ENCODE results near the gene CNTNAP2. TPM values are rescaled to one million over a fixed set of nuclear protein-coding genes. Genes with fewer than 3 reads are reported as not detected.

Gene CNTNAP2
- total and polyA plus RNA-seq, 2 donors = 5.1 to 10.3 TPM

GRCh38 chr7:146129997-146130396 is 13.4 kb downstream of the CNTNAP2 start:
- no peaks in the 10 kb centered on the region for H3K9me3 ChIP-seq (ENCODE audit: control insufficient read depth in 2 of 2, insufficient read depth in 1 of 2, low read length in 1 of 2)
- H3K4me3 ChIP-seq (ENCODE audit: low read length in 2 of 2) = no peak overlapping the region
- H3K27me3 ChIP-seq (ENCODE audit: control insufficient read depth in 2 of 2, insufficient read depth in 1 of 2, low read length in 1 of 2) = no peaks in the 10 kb centered on the region
- no peak for DNase-seq (ENCODE audit: low read depth in 6 of 9, low spot score in 9 of 9)
- H3K36me3 ChIP-seq (ENCODE audit: control insufficient read depth in 2 of 2, insufficient read depth in 2 of 2, low read length in 1 of 2) = no peaks in the 10 kb centered on the region
- H3K4me1 ChIP-seq (ENCODE audit: control insufficient read depth in 2 of 2, insufficient read depth in 2 of 2, low read length in 2 of 2) = no peaks in the 10 kb centered on the region
- WGBS = 97% methylated on average over 9 of the region's 9 CpGs
- H3K27ac ChIP-seq (ENCODE audit: low read depth in 1 of 2, low read length in 1 of 2) = no peak overlapping the region

DNA sequence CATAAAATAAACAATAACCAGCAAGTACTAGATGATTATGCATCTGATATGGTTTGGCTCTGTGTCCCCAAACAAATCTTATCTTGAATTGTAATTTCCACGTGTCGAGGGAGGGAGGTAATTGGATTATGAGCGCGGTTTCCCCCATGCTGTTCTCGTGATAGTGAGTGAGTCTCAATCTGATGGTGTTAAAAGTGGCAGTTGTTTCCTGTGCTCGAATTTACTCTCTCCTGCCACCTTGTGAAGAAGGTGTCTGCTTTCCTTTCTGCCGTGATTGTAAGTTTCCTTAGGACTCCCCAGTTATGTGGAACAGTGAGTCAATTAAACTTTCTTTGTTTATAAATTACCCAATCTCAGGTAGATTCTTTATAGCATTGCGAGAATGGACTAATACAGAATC is 15.1 kb downstream of the CNTNAP2 start:
- H3K4me3 ChIP-seq (ENCODE audit: low read length in 2 of 2) = no peak overlapping the region
- DNase-seq (ENCODE audit: low read depth in 6 of 9, low spot score in 9 of 9) = no peak
- no peaks in the 10 kb centered on the region for H3K9me3 ChIP-seq (ENCODE audit: control insufficient read depth in 2 of 2, insufficient read depth in 1 of 2, low read length in 1 of 2)
- H3K36me3 ChIP-seq (ENCODE audit: control insufficient read depth in 2 of 2, insufficient read depth in 2 of 2, low read length in 1 of 2) = no peaks in the 10 kb centered on the region
- H3K27me3 ChIP-seq (ENCODE audit: control insufficient read depth in 2 of 2, insufficient read depth in 1 of 2, low read length in 1 of 2) = no peaks in the 10 kb centered on the region
- H3K4me1 ChIP-seq (ENCODE audit: control insufficient read depth in 2 of 2, insufficient read depth in 2 of 2, low read length in 2 of 2) = no peaks in the 10 kb centered on the region
- no peak overlapping the region for H3K27ac ChIP-seq (ENCODE audit: low read depth in 1 of 2, low read length in 1 of 2)
- 93% methylated on average over 8 of the region's 8 CpGs for WGBS

GRCh38 chr7:146136357-146136875 is 19.8 kb downstream of the CNTNAP2 start:
- no peaks in the 10 kb centered on the region for H3K9me3 ChIP-seq (ENCODE audit: control insufficient read depth in 2 of 2, insufficient read depth in 1 of 2, low read length in 1 of 2)
- WGBS = 88% methylated on average over 11 of the region's 11 CpGs
- no peaks in the 10 kb centered on the region for H3K36me3 ChIP-seq (ENCODE audit: control insufficient read depth in 2 of 2, insufficient read depth in 2 of 2, low read length in 1 of 2)
- no peak overlapping the region for H3K4me3 ChIP-seq (ENCODE audit: low read length in 2 of 2)
- no peaks in the 10 kb centered on the region for H3K27me3 ChIP-seq (ENCODE audit: control insufficient read depth in 2 of 2, insufficient read depth in 1 of 2, low read length in 1 of 2)
- no peaks in the 10 kb centered on the region for H3K4me1 ChIP-seq (ENCODE audit: control insufficient read depth in 2 of 2, insufficient read depth in 2 of 2, low read length in 2 of 2)
- no peak overlapping the region for H3K27ac ChIP-seq (ENCODE audit: low read depth in 1 of 2, low read length in 1 of 2)
- no peak for DNase-seq (ENCODE audit: low read depth in 6 of 9, low spot score in 9 of 9)

- Histone ChIP-seq H3K4me3 (ENCODE audit: low read length in 2 of 2) (no peak overlapping the region), H3K27me3 (ENCODE audit: control insufficient read depth in 2 of 2, insufficient read depth in 1 of 2, low read length in 1 of 2) (no peaks in the 10 kb centered on the region), H3K36me3 (ENCODE audit: control insufficient read depth in 2 of 2, insufficient read depth in 2 of 2, low read length in 1 of 2) (no peaks in the 10 kb centered on the region), H3K9me3 (ENCODE audit: control insufficient read depth in 2 of 2, insufficient read depth in 1 of 2, low read length in 1 of 2) (no peaks in the 10 kb centered on the region), H3K27ac (ENCODE audit: low read depth in 1 of 2, low read length in 1 of 2) (no peak overlapping the region), H3K4me1 (ENCODE audit: control insufficient read depth in 2 of 2, insufficient read depth in 2 of 2, low read length in 2 of 2) (no peaks in the 10 kb centered on the region)
- WGBS = 84% methylated on average over 4 of the region's 4 CpGs
- no peak for DNase-seq (ENCODE audit: low read depth in 6 of 9, low spot score in 9 of 9)
Measured at GRCh38 chr7:146138926-146139325, 22.3 kb downstream of the CNTNAP2 start.

DNA sequence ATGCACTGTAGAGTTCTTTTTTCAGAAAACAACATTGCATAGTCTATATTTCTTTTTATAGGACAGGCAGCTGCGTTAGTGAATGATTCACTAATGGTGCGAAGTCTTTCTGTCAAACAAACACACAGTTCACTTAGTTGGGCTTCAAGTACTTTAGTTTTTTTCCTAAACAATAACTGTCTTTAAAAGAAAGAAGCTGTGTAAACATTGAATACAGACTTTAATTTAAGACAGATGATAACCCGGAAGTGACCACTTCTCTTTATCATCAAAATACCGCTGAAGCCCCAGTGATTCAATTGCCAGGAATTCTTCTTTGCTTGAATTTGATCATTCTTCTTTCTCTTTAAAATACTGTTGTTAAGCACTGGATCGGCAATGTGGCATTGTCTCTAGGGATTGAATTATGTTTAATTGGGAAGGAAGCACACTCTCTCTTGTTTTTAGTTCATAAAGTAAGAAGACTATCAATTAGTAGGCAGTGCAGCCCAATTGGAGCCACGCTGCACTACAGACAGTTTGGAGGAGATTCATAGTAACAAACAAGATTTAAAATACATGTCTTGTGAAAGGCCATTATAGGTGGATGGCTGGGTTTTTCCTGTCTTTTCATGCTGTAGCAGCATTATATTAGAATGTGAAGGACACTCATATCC is 30.4 kb downstream of the CNTNAP2 start:
- no peak overlapping the region for H3K27ac ChIP-seq (ENCODE audit: low read depth in 1 of 2, low read length in 1 of 2)
- no peaks in the 10 kb centered on the region for H3K27me3 ChIP-seq (ENCODE audit: control insufficient read depth in 2 of 2, insufficient read depth in 1 of 2, low read length in 1 of 2)
- WGBS = 93% methylated on average over 6 of the region's 6 CpGs
- no peak overlapping the region for H3K4me3 ChIP-seq (ENCODE audit: low read length in 2 of 2)
- no peaks in the 10 kb centered on the region for H3K9me3 ChIP-seq (ENCODE audit: control insufficient read depth in 2 of 2, insufficient read depth in 1 of 2, low read length in 1 of 2)
- no peaks in the 10 kb centered on the region for H3K36me3 ChIP-seq (ENCODE audit: control insufficient read depth in 2 of 2, insufficient read depth in 2 of 2, low read length in 1 of 2)
- no peaks in the 10 kb centered on the region for H3K4me1 ChIP-seq (ENCODE audit: control insufficient read depth in 2 of 2, insufficient read depth in 2 of 2, low read length in 2 of 2)
- DNase-seq (ENCODE audit: low read depth in 6 of 9, low spot score in 9 of 9) = no peak

GRCh38 chr7:146150153-146150552 is 33.6 kb downstream of the CNTNAP2 start:
- Histone ChIP-seq H3K27me3 (ENCODE audit: control insufficient read depth in 2 of 2, insufficient read depth in 1 of 2, low read length in 1 of 2) (no peaks in the 10 kb centered on the region), H3K36me3 (ENCODE audit: control insufficient read depth in 2 of 2, insufficient read depth in 2 of 2, low read length in 1 of 2) (no peaks in the 10 kb centered on the region), H3K4me1 (ENCODE audit: control insufficient read depth in 2 of 2, insufficient read depth in 2 of 2, low read length in 2 of 2) (no peaks in the 10 kb centered on the region), H3K27ac (ENCODE audit: low read depth in 1 of 2, low read length in 1 of 2) (no peak overlapping the region), H3K4me3 (ENCODE audit: low read length in 2 of 2) (no peak overlapping the region), H3K9me3 (ENCODE audit: control insufficient read depth in 2 of 2, insufficient read depth in 1 of 2, low read length in 1 of 2) (no peaks in the 10 kb centered on the region)
- no peak for DNase-seq (ENCODE audit: low read depth in 6 of 9, low spot score in 9 of 9)

DNA sequence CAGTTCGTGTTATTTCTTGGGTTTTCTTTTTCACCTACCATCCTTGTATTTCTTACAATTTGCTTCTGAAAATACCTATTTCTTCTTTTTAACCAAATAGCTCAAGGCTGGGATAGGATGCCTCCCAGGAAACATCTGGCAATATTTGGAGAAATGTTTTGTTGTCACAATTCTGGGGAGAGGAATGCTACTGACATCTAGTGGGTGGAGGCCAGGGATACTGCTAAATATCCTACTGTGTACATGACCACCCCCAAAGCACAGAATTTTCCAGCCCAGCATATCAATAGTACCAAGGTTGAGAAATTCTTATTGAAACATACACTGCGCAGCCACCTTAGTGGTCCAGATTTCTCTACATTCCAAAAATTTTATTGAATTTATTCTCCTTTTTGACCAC is 55.5 kb downstream of the CNTNAP2 start:
- Histone ChIP-seq H3K4me1 (ENCODE audit: control insufficient read depth in 2 of 2, insufficient read depth in 2 of 2, low read length in 2 of 2) (no peaks in the 10 kb centered on the region), H3K27me3 (ENCODE audit: control insufficient read depth in 2 of 2, insufficient read depth in 1 of 2, low read length in 1 of 2) (no peaks in the 10 kb centered on the region), H3K36me3 (ENCODE audit: control insufficient read depth in 2 of 2, insufficient read depth in 2 of 2, low read length in 1 of 2) (no peaks in the 10 kb centered on the region), H3K27ac (ENCODE audit: low read depth in 1 of 2, low read length in 1 of 2) (no peak overlapping the region), H3K4me3 (ENCODE audit: low read length in 2 of 2) (no peak overlapping the region), H3K9me3 (ENCODE audit: control insufficient read depth in 2 of 2, insufficient read depth in 1 of 2, low read length in 1 of 2) (no peaks in the 10 kb centered on the region)
- 94% methylated on average over 2 of the region's 2 CpGs for WGBS
- DNase-seq (ENCODE audit: low read depth in 6 of 9, low spot score in 9 of 9) = no peak

GRCh38 chr7:146175716-146176115 is 59.1 kb downstream of the CNTNAP2 start:
- H3K27ac ChIP-seq (ENCODE audit: low read depth in 1 of 2, low read length in 1 of 2) = no peak overlapping the region
- DNase-seq (ENCODE audit: low read depth in 6 of 9, low spot score in 9 of 9) = no peak
- 92% methylated on average over 2 of the region's 2 CpGs for WGBS
- H3K4me3 ChIP-seq (ENCODE audit: low read length in 2 of 2) = no peak overlapping the region
- no peaks in the 10 kb centered on the region for H3K27me3 ChIP-seq (ENCODE audit: control insufficient read depth in 2 of 2, insufficient read depth in 1 of 2, low read length in 1 of 2)
- H3K4me1 ChIP-seq (ENCODE audit: control insufficient read depth in 2 of 2, insufficient read depth in 2 of 2, low read length in 2 of 2) = no peaks in the 10 kb centered on the region
- no peaks in the 10 kb centered on the region for H3K9me3 ChIP-seq (ENCODE audit: control insufficient read depth in 2 of 2, insufficient read depth in 1 of 2, low read length in 1 of 2)
- H3K36me3 ChIP-seq (ENCODE audit: control insufficient read depth in 2 of 2, insufficient read depth in 2 of 2, low read length in 1 of 2) = no peaks in the 10 kb centered on the region

- Histone ChIP-seq H3K9me3 (ENCODE audit: control insufficient read depth in 2 of 2, insufficient read depth in 1 of 2, low read length in 1 of 2) (no peaks in the 10 kb centered on the region), H3K4me3 (ENCODE audit: low read length in 2 of 2) (no peak overlapping the region), H3K27me3 (ENCODE audit: control insufficient read depth in 2 of 2, insufficient read depth in 1 of 2, low read length in 1 of 2) (no peaks in the 10 kb centered on the region), H3K36me3 (ENCODE audit: control insufficient read depth in 2 of 2, insufficient read depth in 2 of 2, low read length in 1 of 2) (no peaks in the 10 kb centered on the region), H3K4me1 (ENCODE audit: control insufficient read depth in 2 of 2, insufficient read depth in 2 of 2, low read length in 2 of 2) (no peaks in the 10 kb centered on the region), H3K27ac (ENCODE audit: low read depth in 1 of 2, low read length in 1 of 2) (no peak overlapping the region)
- 84% methylated on average over 1 of the region's 1 CpG for WGBS
- no peak for DNase-seq (ENCODE audit: low read depth in 6 of 9, low spot score in 9 of 9)
Measured at GRCh38 chr7:146176860-146177259, 60.3 kb downstream of the CNTNAP2 start.
